ENCODE data around the gene SPAG16. TPM values are rescaled to one million over a fixed set of nuclear protein-coding genes. Genes with fewer than 3 reads are reported as not detected.

The SPAG16 gene
- total and polyA plus RNA-seq, 2 donors (not counting 1 experiment from before 2014, with no cell fraction given) = 24.1 to 36.8 TPM

- Histone ChIP-seq H3K36me3 (ENCODE audit: control insufficient read depth, insufficient read depth, low read length) (no peaks in the 10 kb centered on the region), H4K20me1 (ENCODE audit: control insufficient read depth, extremely low read depth, insufficient read depth, low read length) (no peaks in the 10 kb centered on the region), H3K9me3 (ENCODE audit: control insufficient read depth, insufficient read depth, low read depth, low read length) (no peaks in the 10 kb centered on the region), H3K27me3 (ENCODE audit: control insufficient read depth, insufficient read depth, low read length) (no peaks in the 10 kb centered on the region), H3K9ac (ENCODE audit: insufficient read depth, low read length) (no peak overlapping the region), H3K4me2 (ENCODE audit: extremely low read depth, insufficient read depth, low read length) (no peak overlapping the region), H3K27ac (ENCODE audit: insufficient read depth, low read length) (no peak overlapping the region), H3K79me2 (ENCODE audit: control insufficient read depth, insufficient read depth, low read length) (no peaks in the 10 kb centered on the region), H3K4me1 (ENCODE audit: control insufficient read depth, extremely low read depth, insufficient read depth, low read length) (no peaks in the 10 kb centered on the region), H3K4me3 (replicated peaks in 1 of 4; ENCODE audit: control extremely low read depth in 1 of 4, insufficient read depth in 1 of 4, low read depth in 3 of 4, low read length in 4 of 4) (no peak overlapping the region), H2AFZ (ENCODE audit: low read length) (no peak overlapping the region)
- TF ChIP-seq, protein P1, sequence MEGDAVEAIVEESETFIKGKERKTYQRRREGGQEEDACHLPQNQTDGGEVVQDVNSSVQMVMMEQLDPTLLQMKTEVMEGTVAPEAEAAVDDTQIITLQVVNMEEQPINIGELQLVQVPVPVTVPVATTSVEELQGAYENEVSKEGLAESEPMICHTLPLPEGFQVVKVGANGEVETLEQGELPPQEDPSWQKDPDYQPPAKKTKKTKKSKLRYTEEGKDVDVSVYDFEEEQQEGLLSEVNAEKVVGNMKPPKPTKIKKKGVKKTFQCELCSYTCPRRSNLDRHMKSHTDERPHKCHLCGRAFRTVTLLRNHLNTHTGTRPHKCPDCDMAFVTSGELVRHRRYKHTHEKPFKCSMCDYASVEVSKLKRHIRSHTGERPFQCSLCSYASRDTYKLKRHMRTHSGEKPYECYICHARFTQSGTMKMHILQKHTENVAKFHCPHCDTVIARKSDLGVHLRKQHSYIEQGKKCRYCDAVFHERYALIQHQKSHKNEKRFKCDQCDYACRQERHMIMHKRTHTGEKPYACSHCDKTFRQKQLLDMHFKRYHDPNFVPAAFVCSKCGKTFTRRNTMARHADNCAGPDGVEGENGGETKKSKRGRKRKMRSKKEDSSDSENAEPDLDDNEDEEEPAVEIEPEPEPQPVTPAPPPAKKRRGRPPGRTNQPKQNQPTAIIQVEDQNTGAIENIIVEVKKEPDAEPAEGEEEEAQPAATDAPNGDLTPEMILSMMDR (conservative IDR thresholded peaks at IDR 0.05 in 1 of 2, IDR thresholded peaks at IDR 0.05 in 1 of 2; ENCODE audit: low read depth in 1 of 2, low read length in 2 of 2) = no peak
- no peak for TF ChIP-seq EZH2 (IDR thresholded peaks at IDR 0.05; ENCODE audit: low read length, missing control alignments)
- DNase-seq (ENCODE audit: low read depth in 2 of 2) = peak in 1 of 2 donors; percentile 20
Measured at GRCh38 chr2:214203744-214204289, 919.6 kb downstream of the SPAG16 start.

GRCh38 chr2:214215107-214215506 is 930.8 kb downstream of the SPAG16 start:
- DNase-seq (ENCODE audit: low read depth in 2 of 2) = no peak
- Histone ChIP-seq H2AFZ (ENCODE audit: low read length) (no peak overlapping the region), H3K4me3 (replicated peaks in 1 of 4; ENCODE audit: control extremely low read depth in 1 of 4, insufficient read depth in 1 of 4, low read depth in 3 of 4, low read length in 4 of 4) (no peak overlapping the region), H3K9ac (ENCODE audit: insufficient read depth, low read length) (no peak overlapping the region), H3K9me3 (ENCODE audit: control insufficient read depth, insufficient read depth, low read depth, low read length) (no peaks in the 10 kb centered on the region), H4K20me1 (ENCODE audit: control insufficient read depth, extremely low read depth, insufficient read depth, low read length) (no peaks in the 10 kb centered on the region), H3K36me3 (ENCODE audit: control insufficient read depth, insufficient read depth, low read length) (no peaks in the 10 kb centered on the region), H3K79me2 (ENCODE audit: control insufficient read depth, insufficient read depth, low read length) (no peaks in the 10 kb centered on the region), H3K4me1 (ENCODE audit: control insufficient read depth, extremely low read depth, insufficient read depth, low read length) (no peaks in the 10 kb centered on the region), H3K27ac (ENCODE audit: insufficient read depth, low read length) (no peak overlapping the region), H3K4me2 (ENCODE audit: extremely low read depth, insufficient read depth, low read length) (no peak overlapping the region), H3K27me3 (ENCODE audit: control insufficient read depth, insufficient read depth, low read length) (no peaks in the 10 kb centered on the region)
- TF ChIP-seq, protein P1 (conservative IDR thresholded peaks at IDR 0.05 in 1 of 2, IDR thresholded peaks at IDR 0.05 in 1 of 2; ENCODE audit: low read depth in 1 of 2, low read length in 2 of 2) = no peak
- no peak for TF ChIP-seq EZH2 (IDR thresholded peaks at IDR 0.05; ENCODE audit: low read length, missing control alignments)

DNA sequence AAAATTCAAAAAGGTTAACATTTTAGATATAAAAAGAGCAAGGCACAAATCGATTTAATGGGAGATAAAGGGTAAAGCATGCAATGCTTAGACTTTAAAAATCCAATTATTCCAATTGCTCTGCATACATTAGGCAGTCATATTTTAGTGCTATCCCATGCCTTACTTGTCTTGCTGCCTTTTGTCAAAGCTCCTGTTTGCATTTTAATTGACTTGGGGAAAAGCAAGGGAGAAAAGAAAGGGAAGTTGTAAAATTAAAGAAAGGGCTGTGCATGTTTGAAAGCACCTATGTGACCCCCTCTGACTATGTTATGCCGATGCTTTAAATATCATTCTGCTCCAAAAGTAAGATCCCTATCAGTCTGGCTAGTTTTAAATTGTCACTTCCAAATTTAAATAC is 932.9 kb downstream of the SPAG16 start:
- TF ChIP-seq EZH2 (IDR thresholded peaks at IDR 0.05; ENCODE audit: low read length, missing control alignments) = no peak
- TF ChIP-seq, protein P1 (conservative IDR thresholded peaks at IDR 0.05 in 1 of 2, IDR thresholded peaks at IDR 0.05 in 1 of 2; ENCODE audit: low read depth in 1 of 2, low read length in 2 of 2) = no peak
- Histone ChIP-seq H3K4me1 (ENCODE audit: control insufficient read depth, extremely low read depth, insufficient read depth, low read length) (no peaks in the 10 kb centered on the region), H2AFZ (ENCODE audit: low read length) (no peak overlapping the region), H3K4me3 (replicated peaks in 1 of 4; ENCODE audit: control extremely low read depth in 1 of 4, insufficient read depth in 1 of 4, low read depth in 3 of 4, low read length in 4 of 4) (no peak overlapping the region), H3K4me2 (ENCODE audit: extremely low read depth, insufficient read depth, low read length) (no peak overlapping the region), H3K9me3 (ENCODE audit: control insufficient read depth, insufficient read depth, low read depth, low read length) (no peaks in the 10 kb centered on the region), H3K79me2 (ENCODE audit: control insufficient read depth, insufficient read depth, low read length) (no peaks in the 10 kb centered on the region), H3K27ac (ENCODE audit: insufficient read depth, low read length) (no peak overlapping the region), H3K36me3 (ENCODE audit: control insufficient read depth, insufficient read depth, low read length) (no peaks in the 10 kb centered on the region), H3K27me3 (ENCODE audit: control insufficient read depth, insufficient read depth, low read length) (no peaks in the 10 kb centered on the region), H4K20me1 (ENCODE audit: control insufficient read depth, extremely low read depth, insufficient read depth, low read length) (no peaks in the 10 kb centered on the region), H3K9ac (ENCODE audit: insufficient read depth, low read length) (no peak overlapping the region)
- DNase-seq (ENCODE audit: low read depth in 2 of 2) = no peak

Measured in fibroblast of lung (primary cell).